HG02852 (cell line): ENCODE data around the gene NCK2.

Experiments used
- ATAC-seq: cut with Tn5 transposase; IDR thresholded peaks from one replicate; pipeline ENCODE4 v1.9.1; 2021; ENCODE audit warnings: mild to moderate bottlenecking, moderate library complexity; ENCODE audit not compliant: unreplicated experiment

Gene NCK2

GRCh38 chr2:105910497-105911238 is 166.0 kb downstream of the NCK2 start:
- no peak for ATAC-seq

GRCh38 chr2:105911425-105911824 is 166.7 kb downstream of the NCK2 start:
- ATAC-seq, result no peak

GRCh38 chr2:105912081-105912480 is 167.4 kb downstream of the NCK2 start:
- ATAC-seq, result no peak

- no peak for ATAC-seq
Observed at GRCh38 chr2:105915005-105915558, 170.4 kb downstream of the NCK2 start.

GRCh38 chr2:105917226-105917625 is 172.5 kb downstream of the NCK2 start:
- ATAC-seq, result no peak

- no peak for ATAC-seq
Observed at GRCh38 chr2:105917688-105918087, 173.0 kb downstream of the NCK2 start.

GRCh38 chr2:105919191-105919811 is 174.6 kb downstream of the NCK2 start:
- no peak for ATAC-seq

GRCh38 chr2:105919826-105920225 is 175.1 kb downstream of the NCK2 start:
- ATAC-seq, result no peak

- no peak for ATAC-seq
Observed at GRCh38 chr2:105924271-105924670, 179.6 kb downstream of the NCK2 start.

GRCh38 chr2:105924932-105925331 is 180.2 kb downstream of the NCK2 start:
- no peak for ATAC-seq

- ATAC-seq, result no peak
Observed at GRCh38 chr2:105925390-105925789, 180.7 kb downstream of the NCK2 start.

- peak; percentile 60 for ATAC-seq
Observed at GRCh38 chr2:105926960-105927678, 182.4 kb downstream of the NCK2 start.

GRCh38 chr2:105928086-105928485 is 183.4 kb downstream of the NCK2 start:
- no peak for ATAC-seq

GRCh38 chr2:105928563-105928962 is 183.9 kb downstream of the NCK2 start:
- ATAC-seq, result no peak

GRCh38 chr2:105929516-105929915 is 184.8 kb downstream of the NCK2 start:
- ATAC-seq, result no peak

- ATAC-seq, result no peak
Observed at GRCh38 chr2:105932582-105932981, 187.9 kb downstream of the NCK2 start.

- ATAC-seq, result no peak
Observed at GRCh38 chr2:105933906-105934305, 189.2 kb downstream of the NCK2 start.

GRCh38 chr2:105934467-105934866 is 189.8 kb downstream of the NCK2 start:
- ATAC-seq, result no peak

GRCh38 chr2:105935063-105935462 is 190.4 kb downstream of the NCK2 start:
- no peak for ATAC-seq

GRCh38 chr2:105936954-105937353 is 192.2 kb downstream of the NCK2 start:
- no peak for ATAC-seq

GRCh38 chr2:105937498-105938097 is 192.9 kb downstream of the NCK2 start:
- no peak for ATAC-seq
